Ascending aorta (tissue), 2 donors: ENCODE data around the gene TOGARAM2. TPM values are rescaled to one million over a fixed set of nuclear protein-coding genes. Genes with fewer than 3 reads are reported as not detected.

Experiments used
- DNase-seq, 2 donors: peaks; one replicate each; pipeline ENCODE4 v3.0.0-alpha.2; 2019; ENCODE audit warnings: low spot score in 2 of 2
- H3K27ac ChIP-seq, 2 donors: fragments of 200-600 bp; sonication (generic); one replicate each; pipeline ENCODE4 v1.5.1; 2016 to 2017; ENCODE audit warnings: mild to moderate bottlenecking in 1 of 2
- H3K27me3 ChIP-seq: fragments of 200-600 bp; sonication (generic); one replicate; pipeline ENCODE4 v1.5.1; 2017
- H3K36me3 ChIP-seq, 2 donors: fragments of 200-600 bp; sonication (generic); one replicate each; pipeline ENCODE4 v1.5.1; 2016
- H3K4me1 ChIP-seq, 2 donors: fragments of 200-600 bp; sonication (generic); one replicate each; pipeline ENCODE4 v1.5.1; 2016 to 2017; ENCODE audit warnings: mild to moderate bottlenecking in 1 of 2
- H3K4me3 ChIP-seq, 2 donors: fragments of 200-600 bp; sonication (generic); one replicate each; pipeline ENCODE4 v1.5.1; 2016 to 2017; ENCODE audit warnings: mild to moderate bottlenecking in 1 of 2
- H3K9me3 ChIP-seq, 2 donors: fragments of 200-600 bp; sonication (generic); one replicate each; pipeline ENCODE4 v1.5.1; 2016
- intact Hi-C: fragments of 100-400 bp; cut with DNase I; formaldehyde crosslinking; loops from one replicate; pipeline ENCODE4 v1.15.1; 2023
- total RNA-seq: library from RNA; depleted of rRNA; stranded (reverse); fragments of >200 nt; gene quantifications from one replicate; pipeline ENCODE4 v1.1.0, GENCODE V29; 2016
- TF ChIP-seq, protein P1 (sequence below), 3 experiments: fragments of 200-600 bp in 2 of 3; fragments of 450-650 bp in 1 of 3; sonication (generic) in 2 of 3; IDR thresholded peaks; one replicate each; pipeline ENCODE4 v1.5.1; 2016 to 2019; ENCODE audit warnings: antibody characterized with exemption in 3 of 3, mild to moderate bottlenecking in 1 of 3, moderate library complexity in 1 of 3

Gene TOGARAM2
- total RNA-seq, 1 donor from 2014 or later, result not detected

DNA sequence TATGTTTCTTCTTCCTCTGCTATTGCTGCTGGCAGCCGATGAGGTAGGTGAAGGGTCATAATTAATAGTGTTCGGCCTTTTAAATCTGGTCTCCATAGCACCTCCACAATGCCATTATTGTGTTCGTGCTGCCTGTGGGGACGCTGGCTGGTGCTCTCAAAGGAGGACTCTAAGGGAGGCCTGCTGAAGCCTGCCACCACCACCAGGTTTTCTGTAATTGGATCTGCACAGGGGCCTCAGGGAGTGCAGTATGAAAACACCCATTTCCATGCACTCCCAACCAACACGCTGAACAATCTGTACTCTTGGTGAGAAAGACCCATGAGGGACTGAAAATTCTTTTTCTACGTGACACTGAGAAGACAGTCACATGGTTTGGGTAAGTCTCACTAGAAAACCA is 116.5 kb downstream of the TOGARAM2 start:
- intact Hi-C loops, result no loop called here
- TF ChIP-seq, protein P1, sequence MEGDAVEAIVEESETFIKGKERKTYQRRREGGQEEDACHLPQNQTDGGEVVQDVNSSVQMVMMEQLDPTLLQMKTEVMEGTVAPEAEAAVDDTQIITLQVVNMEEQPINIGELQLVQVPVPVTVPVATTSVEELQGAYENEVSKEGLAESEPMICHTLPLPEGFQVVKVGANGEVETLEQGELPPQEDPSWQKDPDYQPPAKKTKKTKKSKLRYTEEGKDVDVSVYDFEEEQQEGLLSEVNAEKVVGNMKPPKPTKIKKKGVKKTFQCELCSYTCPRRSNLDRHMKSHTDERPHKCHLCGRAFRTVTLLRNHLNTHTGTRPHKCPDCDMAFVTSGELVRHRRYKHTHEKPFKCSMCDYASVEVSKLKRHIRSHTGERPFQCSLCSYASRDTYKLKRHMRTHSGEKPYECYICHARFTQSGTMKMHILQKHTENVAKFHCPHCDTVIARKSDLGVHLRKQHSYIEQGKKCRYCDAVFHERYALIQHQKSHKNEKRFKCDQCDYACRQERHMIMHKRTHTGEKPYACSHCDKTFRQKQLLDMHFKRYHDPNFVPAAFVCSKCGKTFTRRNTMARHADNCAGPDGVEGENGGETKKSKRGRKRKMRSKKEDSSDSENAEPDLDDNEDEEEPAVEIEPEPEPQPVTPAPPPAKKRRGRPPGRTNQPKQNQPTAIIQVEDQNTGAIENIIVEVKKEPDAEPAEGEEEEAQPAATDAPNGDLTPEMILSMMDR (IDR thresholded peaks at IDR 0.05), result no peak
- H3K9me3 ChIP-seq, result no peaks in the 10 kb centered on the region
- no peak overlapping the region for H3K4me3 ChIP-seq
- H3K36me3 ChIP-seq, result no peaks in the 10 kb centered on the region
- DNase-seq, result no peak
- H3K27me3 ChIP-seq, result no peaks in the 10 kb centered on the region
- H3K4me1 ChIP-seq, result no peaks in the 10 kb centered on the region
- no peak overlapping the region for H3K27ac ChIP-seq

- H3K4me1 ChIP-seq, result no peaks in the 10 kb centered on the region
- DNase-seq, result no peak
- TF ChIP-seq, protein P1 (IDR thresholded peaks at IDR 0.05), result no peak
- H3K27me3 ChIP-seq, result no peaks in the 10 kb centered on the region
- no peak overlapping the region for H3K4me3 ChIP-seq
- H3K9me3 ChIP-seq, result no peaks in the 10 kb centered on the region
- H3K36me3 ChIP-seq, result no peaks in the 10 kb centered on the region
- intact Hi-C loops, result no loop called here
- H3K27ac ChIP-seq, result no peak overlapping the region
Measured at GRCh38 chr2:29100564-29100963, 119.5 kb downstream of the TOGARAM2 start.

Other genes starting within 250 kb of the TOGARAM2 start
- gene PPP1CB, start 229.5 kb upstream of the TOGARAM2 start, total RNA-seq, result 196 TPM
- 0.32 TPM for gene SPDYA, start 170.5 kb upstream of the TOGARAM2 start, total RNA-seq
- gene TRMT61B, start 111.0 kb upstream of the TOGARAM2 start, total RNA-seq, result not detected
- 21.5 TPM for gene WDR43, start 86.6 kb upstream of the TOGARAM2 start, total RNA-seq
- gene PCARE, start 93.2 kb downstream of the TOGARAM2 start, total RNA-seq, result not detected
- 9.5 TPM for gene CLIP4, start 134.1 kb downstream of the TOGARAM2 start, total RNA-seq